NCI-H2196 treated with DMSO at 0.1 percent for 48 hours (cell line): Measurements from ENCODE around the gene HSF2.

ENCODE experiments used
- DNase-seq: peaks from one replicate; lab custom pipeline; 2025; ENCODE audit not compliant: unreplicated experiment; lab: John Stamatoyannopoulos, UW

The HSF2 gene

GRCh38 chr6:122394016-122394415, 5.4 kb upstream of the HSF2 start:
- no peak for DNase-seq

GRCh38 chr6:122399055-122399347, 451 bp upstream of the HSF2 start:
- DNase-seq, result no peak

- no peak for DNase-seq
Observed at GRCh38 chr6:122400121-122400450, 634 bp downstream of the HSF2 start.

- DNase-seq, result no peak
Observed at GRCh38 chr6:122400462-122401089, 1.1 kb downstream of the HSF2 start.

GRCh38 chr6:122401104-122401503, 1.7 kb downstream of the HSF2 start:
- DNase-seq, result no peak

- DNase-seq, result no peak
Observed at GRCh38 chr6:122404444-122404843, 5.0 kb downstream of the HSF2 start.

- DNase-seq, result no peak
Observed at GRCh38 chr6:122405417-122405816, 6.0 kb downstream of the HSF2 start.

- DNase-seq, result no peak
Observed at GRCh38 chr6:122406187-122406586, 6.7 kb downstream of the HSF2 start.

GRCh38 chr6:122407712-122408111, 8.3 kb downstream of the HSF2 start:
- no peak for DNase-seq

- DNase-seq, result no peak
Observed at GRCh38 chr6:122408240-122408639, 8.8 kb downstream of the HSF2 start.

GRCh38 chr6:122408702-122409458, 9.4 kb downstream of the HSF2 start:
- DNase-seq, result no peak

- no peak for DNase-seq
Observed at GRCh38 chr6:122412001-122412400, 12.5 kb downstream of the HSF2 start.

GRCh38 chr6:122416825-122417224, 17.4 kb downstream of the HSF2 start:
- no peak for DNase-seq

- no peak for DNase-seq
Observed at GRCh38 chr6:122422003-122422402, 22.6 kb downstream of the HSF2 start.

GRCh38 chr6:122422614-122423267, 23.3 kb downstream of the HSF2 start:
- no peak for DNase-seq

- no peak for DNase-seq
Observed at GRCh38 chr6:122423734-122424133, 24.3 kb downstream of the HSF2 start.

- DNase-seq, result no peak
Observed at GRCh38 chr6:122426597-122426996, 27.1 kb downstream of the HSF2 start.

GRCh38 chr6:122428781-122429180, 29.3 kb downstream of the HSF2 start:
- no peak for DNase-seq

GRCh38 chr6:122429323-122429722, 29.9 kb downstream of the HSF2 start:
- DNase-seq, result no peak

GRCh38 chr6:122431780-122432179, 32.3 kb downstream of the HSF2 start:
- no peak for DNase-seq

GRCh38 chr6:122432816-122433215, 33.4 kb downstream of the HSF2 start:
- DNase-seq, result no peak

GRCh38 chr6:122438975-122439374, 39.5 kb downstream of the HSF2 start:
- DNase-seq, result no peak

GRCh38 chr6:122445274-122445673, 45.8 kb downstream of the HSF2 start:
- DNase-seq, result no peak
